GM18951 (cell line): Measurements from ENCODE around the gene SNAPC4.
A peak's percentile ranks its signal among the peaks of the same experiment; 100 is the strongest.

Experiments
- POLR2A ChIP-seq: IDR thresholded peaks from 4 replicates; pipeline ENCODE4 v1.6.1; 2011; ENCODE audit warnings: mild to moderate bottlenecking; ENCODE audit not compliant: insufficient read length, insufficient read depth; ENCODE audit errors: extremely low read depth
- in situ Hi-C: fragments of 300-500 bp; cut with MboI; formaldehyde crosslinking; loops from one replicate; pipeline ENCODE4 v1.12.0; 2022; ENCODE audit warnings: low sequenced_read_pairs, mixed read lengths, inconsistent platforms; ENCODE audit not compliant: unreplicated experiment

The SNAPC4 gene

DNA sequence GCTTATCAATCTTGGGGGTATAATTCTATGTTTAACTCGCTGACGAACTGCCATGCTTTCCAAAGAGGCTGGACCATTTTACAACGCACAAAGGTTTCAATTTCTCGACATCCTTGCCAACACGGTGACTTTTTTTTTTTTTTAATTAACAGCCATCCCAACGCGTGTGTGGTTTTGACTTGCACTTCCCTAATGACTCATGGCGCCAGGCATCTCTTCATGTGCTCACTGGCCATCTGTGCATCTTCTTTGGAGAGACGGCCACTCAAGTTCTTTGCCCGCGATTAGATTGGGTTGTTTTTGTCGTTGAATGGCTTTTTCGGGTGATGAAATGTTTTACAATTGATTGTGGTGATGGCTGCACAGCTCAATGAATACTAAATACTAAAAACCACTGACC, 14.0 kb downstream of the SNAPC4 start:
- in situ Hi-C loops, result no loop called here
- no peak for TF ChIP-seq POLR2A

DNA sequence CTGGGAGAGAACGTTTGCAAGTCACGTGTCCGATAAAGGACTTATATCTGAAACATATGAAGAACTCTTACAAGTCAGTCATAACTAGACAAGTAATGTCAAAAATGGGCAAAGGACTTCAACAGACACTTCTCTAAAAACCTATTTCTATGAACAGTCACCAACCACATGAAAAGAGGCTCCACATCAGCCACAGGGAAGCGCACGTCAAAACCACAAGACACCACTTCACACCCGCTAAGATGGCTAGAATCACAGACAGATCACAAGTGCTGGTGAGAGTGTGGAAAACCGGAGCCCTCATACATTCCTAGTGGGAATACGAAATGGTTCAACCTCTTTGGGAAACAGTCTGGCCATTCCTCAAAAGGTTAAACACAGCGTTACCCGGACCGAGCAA, 15.0 kb downstream of the SNAPC4 start:
- in situ Hi-C loops, result no loop called here
- no peak for TF ChIP-seq POLR2A

DNA sequence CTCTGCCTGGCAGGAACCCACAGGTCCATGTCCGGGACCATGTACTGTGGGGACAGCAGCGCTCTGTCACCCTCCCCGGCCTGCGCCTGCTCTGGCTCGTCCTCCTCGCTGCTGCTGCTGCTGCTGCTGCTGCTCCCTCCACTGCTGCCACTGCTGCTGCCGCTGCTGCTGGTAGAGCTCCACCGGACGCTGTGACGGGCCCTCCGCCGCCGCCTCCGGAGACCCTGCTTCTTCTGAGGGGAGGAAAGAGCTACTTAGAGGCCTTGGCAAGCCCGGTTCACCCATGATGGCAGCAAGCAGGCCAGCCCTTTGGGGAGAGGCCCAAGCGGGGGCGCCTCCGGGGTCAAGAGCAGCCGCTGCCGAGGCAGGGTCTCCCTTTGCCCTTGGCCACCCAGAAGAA, 16.5 kb downstream of the SNAPC4 start:
- in situ Hi-C loops, result no loop called here
- TF ChIP-seq POLR2A, result no peak

DNA sequence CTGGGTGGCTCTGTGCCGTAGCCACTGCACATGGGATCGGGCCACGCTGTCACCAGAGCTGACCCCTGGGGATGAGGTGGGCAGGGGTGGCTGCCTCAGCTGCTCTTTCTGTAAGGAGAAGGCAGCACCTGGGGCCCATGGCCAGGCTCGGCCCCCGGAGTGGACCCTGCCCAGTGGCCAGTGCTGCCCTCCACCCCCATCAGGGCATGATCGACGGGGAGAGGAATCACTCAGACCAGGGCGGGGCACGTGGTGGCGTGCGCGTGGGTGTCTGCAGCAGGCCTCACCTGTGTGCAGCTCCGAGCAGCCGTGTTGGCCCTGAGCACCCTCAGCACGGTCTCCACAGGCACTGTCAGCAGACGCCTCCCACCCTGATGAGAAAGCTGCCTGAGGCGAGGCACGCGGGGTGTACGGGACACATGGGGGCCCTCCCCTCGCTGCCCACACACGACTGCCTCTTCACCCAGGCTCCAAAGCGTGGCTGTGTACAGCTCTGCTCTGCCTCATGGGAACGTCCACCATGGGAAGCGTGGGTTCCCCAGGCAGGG, 17.9 kb downstream of the SNAPC4 start:
- TF ChIP-seq POLR2A, result no peak
- in situ Hi-C loops, result no loop called here

DNA sequence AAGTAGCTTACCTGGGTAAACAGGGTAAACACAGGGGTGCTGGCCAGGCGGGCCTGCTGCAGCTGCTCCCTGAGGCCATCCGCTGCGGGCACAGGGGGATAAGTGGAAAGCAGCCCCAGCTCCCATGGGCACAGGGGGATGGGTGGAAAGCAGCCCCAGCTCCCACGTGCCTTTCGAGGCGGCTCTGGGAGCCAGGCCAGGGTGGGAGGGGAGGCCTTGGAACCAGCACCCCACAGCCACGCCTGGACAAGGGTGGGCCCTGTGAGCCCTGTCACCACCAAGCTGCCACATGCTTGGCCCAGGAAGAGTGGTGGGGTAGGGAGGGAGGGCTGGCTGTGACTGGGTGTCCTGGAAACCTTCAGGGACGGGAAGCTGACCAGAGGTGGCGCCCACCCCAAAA, 18.7 kb downstream of the SNAPC4 start:
- no peak for TF ChIP-seq POLR2A
- in situ Hi-C loops, result no loop called here

DNA sequence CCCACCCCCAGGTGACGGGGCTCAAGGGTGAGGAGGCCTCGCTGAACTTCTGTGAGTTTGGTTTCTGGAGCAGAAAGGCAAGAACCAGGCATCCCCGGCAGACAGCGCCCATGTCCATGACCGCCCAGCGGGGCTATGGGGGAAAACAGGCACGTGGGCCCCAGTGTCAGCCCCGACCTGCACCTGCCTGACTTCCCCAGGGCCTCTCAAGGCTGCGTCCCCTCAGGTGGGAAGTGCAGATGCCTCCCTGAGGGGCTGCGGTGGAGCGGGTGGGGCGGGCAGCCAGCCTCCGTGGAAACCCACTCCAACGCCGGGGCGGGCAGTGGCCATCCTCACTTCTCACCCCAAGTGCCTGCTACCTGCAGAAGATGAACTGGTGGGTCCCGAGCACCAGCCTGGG, 19.6 kb downstream of the SNAPC4 start:
- no peak for TF ChIP-seq POLR2A
- in situ Hi-C loops, result no loop called here

DNA sequence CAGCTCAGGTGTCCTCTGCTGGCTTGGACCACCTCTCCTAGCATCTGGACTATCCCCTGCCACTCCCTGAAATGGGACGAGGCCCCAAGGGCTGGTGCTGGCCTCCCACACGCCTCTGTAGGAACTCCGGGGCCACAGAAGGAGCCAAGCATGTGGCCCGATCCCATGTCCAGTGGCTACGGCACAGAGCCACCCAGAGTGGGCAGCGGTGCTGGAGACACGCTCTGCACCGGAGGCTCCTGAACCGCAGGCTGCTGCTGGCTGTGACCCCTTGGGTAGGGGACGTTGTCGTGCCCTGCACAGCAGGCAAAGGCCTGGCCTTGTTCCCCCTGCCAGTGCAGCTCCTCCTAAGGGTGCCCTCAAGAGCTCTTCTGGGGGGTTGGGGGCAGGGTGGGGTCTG, 20.1 kb downstream of the SNAPC4 start:
- no peak for TF ChIP-seq POLR2A
- in situ Hi-C loops, result no loop called here

DNA sequence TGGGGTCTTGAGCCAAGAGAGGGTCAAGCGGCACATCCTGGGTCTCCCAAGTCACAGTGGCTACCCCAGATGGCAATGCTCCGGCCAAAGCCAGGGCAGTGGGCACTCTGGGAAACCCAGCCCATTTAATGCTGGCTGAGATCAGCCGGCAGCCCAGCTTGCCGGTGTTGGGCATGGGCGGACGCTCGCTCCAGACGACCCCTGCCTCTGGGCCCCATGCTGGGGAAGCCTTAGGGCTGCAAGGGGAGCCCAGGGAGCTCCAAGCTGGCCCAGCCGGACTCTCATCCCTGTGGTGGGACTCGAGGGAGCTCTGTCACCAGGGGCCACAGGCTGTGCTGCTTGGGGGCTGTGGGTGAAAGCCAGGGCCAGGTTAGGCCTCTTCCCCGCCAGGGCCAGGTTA, 20.6 kb downstream of the SNAPC4 start:
- in situ Hi-C loops, result no loop called here
- TF ChIP-seq POLR2A, result no peak

DNA sequence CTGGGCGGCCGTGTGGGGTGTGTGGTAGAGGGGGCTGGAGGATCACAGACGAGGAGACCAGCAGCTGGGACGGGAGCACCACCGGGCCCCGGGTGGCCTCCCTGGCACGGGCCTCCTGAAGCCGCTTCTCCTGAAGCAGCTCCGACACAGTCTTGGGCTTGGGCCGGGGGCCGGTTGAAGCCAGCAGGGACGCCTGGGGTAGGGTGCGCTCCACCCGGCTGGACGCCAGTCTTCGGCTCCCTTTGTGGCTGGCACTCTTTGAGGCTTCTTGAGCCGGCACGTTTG, 21.0 kb downstream of the SNAPC4 start:
- in situ Hi-C loops, result no loop called here
- no peak for TF ChIP-seq POLR2A

DNA sequence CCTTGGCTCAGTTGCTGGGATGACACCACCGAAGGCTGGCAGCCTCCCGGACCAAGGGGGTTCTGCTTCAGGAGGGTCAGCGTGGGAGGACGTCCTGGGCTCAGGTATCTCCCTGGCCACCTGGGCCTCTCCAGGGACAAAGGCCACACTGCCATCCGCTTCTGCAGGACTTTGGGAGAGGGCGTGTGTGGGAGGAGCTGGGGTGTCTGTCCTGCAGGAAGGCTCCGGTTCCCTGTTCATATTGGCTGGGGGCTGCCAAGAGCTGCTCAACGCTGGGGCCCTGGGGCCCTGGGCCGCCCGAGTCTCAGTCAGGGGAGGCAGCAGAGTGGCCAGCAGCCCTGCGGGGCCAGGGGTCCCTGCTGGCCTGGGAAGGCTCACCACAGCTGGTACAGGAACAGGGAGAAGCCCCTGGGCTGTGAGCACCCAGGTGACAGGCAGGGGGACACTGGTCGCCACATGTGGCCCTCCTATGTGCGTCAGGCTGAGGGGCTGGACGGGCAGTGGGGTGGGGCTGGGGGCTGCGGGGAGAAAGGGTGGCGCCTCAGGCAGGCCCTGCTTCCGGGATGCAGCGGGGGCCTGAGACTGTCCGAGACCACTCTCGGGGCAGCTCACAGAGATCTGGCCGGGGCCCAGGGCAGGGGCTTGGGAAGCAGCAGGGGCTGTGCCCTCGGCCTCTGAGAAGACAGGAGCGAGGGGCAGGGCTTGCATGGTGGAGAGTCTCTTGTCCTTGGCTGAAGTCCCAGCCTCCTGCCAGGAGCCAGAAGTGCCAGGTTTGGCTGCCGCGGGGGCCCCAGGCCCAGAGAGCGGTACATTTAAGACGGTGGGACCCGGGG, 21.6 kb downstream of the SNAPC4 start:
- in situ Hi-C loops, result no loop called here
- TF ChIP-seq POLR2A, result no peak

DNA sequence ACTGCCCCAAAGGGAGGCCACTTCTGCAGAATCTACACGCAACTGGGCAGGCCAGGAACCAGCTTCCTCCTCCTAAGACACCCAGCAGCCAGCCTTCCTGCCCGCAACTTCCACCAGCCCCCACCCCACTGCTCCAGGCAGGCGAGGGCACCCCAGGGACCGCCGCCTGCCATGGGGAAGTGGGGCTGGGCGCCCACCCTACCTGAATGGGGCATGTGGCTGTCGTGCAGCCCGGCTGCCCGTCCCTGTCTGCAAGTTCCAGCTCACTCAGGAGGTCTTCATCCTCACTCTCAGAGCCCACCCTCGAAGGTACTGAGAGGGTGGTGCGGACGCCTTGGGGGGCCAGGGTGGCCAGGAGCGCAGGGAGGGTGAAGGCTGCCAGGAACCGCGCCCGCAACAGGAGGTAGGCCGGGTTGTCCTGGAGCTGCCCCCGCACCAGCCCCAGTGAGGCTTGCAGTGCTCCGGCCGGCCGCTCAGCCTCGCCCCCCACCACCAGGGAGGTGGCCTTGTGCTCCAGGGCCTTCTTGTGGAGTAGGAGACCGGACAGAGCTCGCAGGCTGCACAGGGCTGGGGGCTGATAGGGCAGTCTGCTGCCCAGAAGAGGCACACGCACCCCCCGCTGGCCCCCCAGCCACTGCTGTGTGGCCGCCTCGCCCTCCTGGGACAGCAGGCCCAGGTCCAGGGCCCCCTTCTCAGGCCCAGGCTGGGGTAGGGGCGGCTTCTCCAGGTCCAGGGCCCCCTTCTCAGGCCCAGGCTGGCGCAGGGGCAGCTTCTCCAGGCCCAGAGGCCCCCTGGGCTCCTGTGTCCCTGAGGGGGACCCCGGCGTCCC, 22.4 kb downstream of the SNAPC4 start:
- no peak for TF ChIP-seq POLR2A
- in situ Hi-C loops, result no loop called here

DNA sequence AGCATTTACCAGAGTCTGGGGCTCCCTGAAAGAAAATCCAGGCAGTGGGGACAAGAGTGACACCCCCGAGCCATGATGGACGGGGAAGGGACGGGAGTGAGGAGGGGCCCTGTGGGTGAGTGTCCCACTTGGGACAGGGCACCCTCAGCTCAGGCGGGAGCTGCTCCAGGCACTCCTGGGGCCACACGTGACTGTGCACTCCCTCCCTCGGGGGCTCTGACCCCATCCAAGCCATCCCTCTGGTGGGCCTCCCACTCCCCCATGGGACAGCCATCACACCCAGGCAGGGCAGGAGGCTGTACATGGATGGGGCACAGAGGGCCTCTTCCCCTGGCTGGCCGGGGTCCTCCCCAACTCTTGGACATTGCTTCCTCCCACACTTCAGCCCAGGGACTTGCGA, 23.5 kb downstream of the SNAPC4 start:
- in situ Hi-C loops, result no loop called here
- peak; percentile 15 for TF ChIP-seq POLR2A

DNA sequence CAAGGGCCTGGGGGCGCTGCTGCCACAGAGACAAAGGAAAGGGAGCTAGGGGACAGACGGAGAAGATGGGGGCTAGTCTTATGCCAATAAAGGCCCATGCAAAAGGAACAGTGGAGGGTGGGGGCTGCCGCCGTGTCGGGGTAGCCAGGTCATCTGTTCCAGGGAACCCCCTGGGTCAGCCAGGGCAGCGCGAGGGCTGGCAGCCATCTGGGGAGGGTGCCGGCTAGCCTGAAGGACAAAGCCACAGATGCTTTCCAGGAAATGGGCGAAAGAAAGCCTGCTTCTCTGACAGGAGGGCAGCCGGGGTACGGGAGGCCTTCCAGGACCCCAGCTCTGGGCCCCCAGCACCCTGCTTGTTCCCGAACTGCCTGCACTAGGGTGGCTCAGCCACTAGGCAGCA, 24.9 kb downstream of the SNAPC4 start:
- in situ Hi-C loops, result no loop called here
- no peak for TF ChIP-seq POLR2A

DNA sequence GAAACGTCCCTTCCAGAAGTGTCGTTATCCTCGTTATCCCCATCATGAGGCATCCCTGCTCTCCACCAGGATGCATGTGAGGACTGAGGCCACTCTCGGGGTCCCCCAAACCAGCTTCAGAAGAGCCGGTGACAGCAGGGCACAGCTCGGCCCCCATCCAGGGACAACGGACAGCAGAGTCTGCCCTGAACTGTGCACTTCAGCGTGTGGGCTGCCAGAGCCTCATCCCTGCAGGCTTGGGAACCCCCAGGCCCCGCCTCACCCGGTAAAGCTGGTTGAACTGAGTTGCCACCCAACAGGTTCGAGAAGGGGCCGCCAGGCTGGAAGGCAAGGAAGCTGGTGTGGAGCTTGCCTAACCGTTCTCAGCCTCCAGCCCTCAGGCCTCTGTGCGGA, 25.8 kb downstream of the SNAPC4 start:
- TF ChIP-seq POLR2A, result no peak

More for the DNA sequence above, 25.8 kb downstream of the SNAPC4 start:
- in situ Hi-C loops, result no loop called here
